ENCODE results near the gene GMPS. TPM values are rescaled to one million over a fixed set of nuclear protein-coding genes. Genes with fewer than 3 reads are reported as not detected.
"Not testable (repeated sequence)": the region's sequence is repeated elsewhere in the genome, so short reads cannot be mapped to it uniquely, and the experiment has no call there.

GMPS gene
- total RNA-seq, 1 donor from 2014 or later, result 9.3 TPM

DNA sequence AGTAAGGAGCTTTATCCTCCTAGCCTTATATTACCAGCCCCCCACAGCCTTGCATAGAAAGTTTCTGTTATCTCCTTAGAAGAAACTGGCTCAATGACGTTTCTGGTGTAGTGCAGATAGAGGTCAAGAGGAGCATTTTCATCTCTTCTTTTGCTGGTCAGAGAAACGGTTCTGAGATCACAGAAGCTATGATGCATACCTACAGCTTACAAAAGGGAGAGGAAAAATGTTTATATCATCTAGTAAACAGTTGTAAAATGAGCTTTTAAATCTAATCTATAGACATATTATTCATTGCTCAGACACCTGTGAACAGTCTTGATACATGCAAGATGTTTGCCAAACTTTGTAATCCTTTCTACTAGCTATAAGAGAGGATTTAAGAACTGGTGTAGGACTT is 68.0 kb downstream of the GMPS start:
- DNase-seq (ENCODE audit: low read depth in 2 of 2), result no peak

DNA sequence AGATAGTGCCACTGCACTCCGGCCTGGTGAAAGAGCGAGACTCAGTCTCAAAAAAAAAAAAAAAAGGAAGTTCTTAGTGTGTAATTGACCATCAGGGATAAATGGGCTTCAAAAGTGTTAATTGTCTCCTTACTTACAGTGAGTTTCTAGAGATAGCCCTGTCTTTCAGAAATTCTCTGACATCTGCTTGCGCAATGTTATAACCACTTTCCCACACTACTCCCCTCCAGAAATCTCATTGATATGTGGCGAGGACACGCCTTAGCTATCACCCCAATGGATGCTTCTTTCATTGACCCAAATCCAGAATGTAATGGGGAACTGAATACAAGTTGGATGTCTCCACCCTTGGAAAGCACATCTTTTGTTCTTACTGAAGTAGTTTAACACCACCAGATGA is 70.9 kb downstream of the GMPS start:
- no peak for DNase-seq (ENCODE audit: low read depth in 2 of 2)

DNA sequence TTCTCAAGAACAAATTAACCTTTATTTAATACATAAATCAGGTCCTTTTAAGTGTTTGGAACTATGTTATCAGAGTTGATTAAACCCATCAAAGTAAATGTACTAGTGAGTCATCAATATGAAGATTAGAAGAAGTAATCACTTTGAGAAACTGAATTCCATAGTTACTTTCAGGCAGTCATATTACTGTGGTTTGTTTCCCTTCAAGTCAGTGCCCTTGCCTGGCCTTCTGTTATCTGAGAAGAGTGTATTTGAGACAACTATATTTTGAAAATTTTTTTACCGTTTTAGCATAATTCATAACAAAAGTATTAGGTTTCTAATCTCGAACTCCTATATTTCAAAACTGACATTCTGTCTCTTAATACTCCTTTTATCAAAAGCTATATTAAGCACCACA is 73.6 kb downstream of the GMPS start:
- no peak for DNase-seq (ENCODE audit: low read depth in 2 of 2)

DNA sequence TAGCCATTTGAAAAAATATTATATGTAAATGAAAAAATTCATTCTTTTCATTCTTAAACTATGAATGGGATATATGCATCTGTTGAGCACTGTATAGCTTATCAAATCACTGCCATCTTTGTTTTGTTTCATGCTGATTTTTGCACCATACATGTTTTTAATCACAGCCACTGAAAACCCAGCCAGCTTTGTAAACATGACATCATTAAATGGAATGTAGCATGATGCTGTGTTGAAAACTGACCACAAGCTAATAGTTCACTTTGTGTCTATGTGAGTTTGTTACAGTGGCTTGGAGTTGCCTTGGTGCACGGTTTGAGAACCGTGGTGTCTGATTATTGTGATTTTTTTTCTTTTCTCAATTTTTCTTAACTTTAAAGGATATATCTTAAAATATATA is 75.7 kb downstream of the GMPS start:
- peak in 1 of 2 donors; percentile 51 for DNase-seq (ENCODE audit: low read depth in 2 of 2)

DNA sequence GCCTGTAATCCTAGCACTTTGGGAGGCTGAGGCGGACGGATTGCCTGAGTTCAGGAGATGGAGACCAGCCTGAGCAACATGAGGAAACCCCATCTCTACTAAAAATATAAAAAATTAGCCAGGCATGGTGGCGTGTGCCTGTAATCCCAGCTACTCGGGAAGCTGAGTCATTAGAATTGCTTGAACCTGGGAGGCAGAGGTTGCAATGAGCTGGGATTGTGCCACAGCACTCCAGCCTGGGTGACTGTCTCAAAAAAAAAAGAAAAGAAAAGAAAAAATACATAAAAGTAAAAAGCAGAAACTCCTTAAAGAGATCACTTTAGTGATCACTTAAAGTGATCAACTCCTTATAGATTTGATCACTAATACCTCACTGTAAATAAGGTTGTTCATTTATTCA is 78.0 kb downstream of the GMPS start:
- peak in 1 of 2 donors; percentile 42 for DNase-seq (ENCODE audit: low read depth in 2 of 2)

DNA sequence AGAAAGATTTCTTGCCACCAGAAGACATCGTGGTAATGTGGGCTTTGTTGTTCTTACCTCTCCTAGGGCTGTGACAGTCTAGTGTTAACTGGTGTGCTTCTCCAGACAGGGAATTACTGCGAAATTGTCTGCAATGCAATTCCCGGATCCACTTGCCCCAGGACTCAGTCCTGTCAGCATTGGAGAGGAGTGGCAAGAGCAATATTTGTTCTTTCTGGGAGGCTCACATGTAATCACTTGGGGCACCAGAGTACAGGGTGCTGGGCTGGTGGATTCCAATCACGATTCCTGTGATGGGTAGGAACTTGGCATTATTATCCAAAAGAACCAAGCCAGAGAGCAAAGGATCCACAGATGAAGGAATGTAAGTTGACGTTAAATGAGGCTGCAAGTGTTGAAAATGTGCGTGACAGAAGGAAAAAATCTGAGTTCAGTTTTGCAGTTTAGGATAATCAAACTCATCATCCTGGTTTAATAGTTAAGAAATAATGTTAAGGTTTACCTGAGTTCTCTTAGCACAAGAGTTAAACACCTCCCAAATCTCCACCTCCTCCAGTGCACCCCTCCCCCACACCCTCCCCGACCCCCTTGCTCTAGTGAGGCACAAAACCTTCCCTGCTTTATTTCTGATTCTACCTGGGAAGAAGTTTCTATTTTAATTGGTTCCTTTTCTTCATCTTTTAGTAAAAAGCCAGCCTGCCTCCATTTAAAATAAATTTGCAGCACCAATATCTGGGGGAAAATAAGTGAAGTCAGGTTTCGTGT is 79.2 kb downstream of the GMPS start:
- DNase-seq (ENCODE audit: low read depth in 2 of 2), result no peak

DNA sequence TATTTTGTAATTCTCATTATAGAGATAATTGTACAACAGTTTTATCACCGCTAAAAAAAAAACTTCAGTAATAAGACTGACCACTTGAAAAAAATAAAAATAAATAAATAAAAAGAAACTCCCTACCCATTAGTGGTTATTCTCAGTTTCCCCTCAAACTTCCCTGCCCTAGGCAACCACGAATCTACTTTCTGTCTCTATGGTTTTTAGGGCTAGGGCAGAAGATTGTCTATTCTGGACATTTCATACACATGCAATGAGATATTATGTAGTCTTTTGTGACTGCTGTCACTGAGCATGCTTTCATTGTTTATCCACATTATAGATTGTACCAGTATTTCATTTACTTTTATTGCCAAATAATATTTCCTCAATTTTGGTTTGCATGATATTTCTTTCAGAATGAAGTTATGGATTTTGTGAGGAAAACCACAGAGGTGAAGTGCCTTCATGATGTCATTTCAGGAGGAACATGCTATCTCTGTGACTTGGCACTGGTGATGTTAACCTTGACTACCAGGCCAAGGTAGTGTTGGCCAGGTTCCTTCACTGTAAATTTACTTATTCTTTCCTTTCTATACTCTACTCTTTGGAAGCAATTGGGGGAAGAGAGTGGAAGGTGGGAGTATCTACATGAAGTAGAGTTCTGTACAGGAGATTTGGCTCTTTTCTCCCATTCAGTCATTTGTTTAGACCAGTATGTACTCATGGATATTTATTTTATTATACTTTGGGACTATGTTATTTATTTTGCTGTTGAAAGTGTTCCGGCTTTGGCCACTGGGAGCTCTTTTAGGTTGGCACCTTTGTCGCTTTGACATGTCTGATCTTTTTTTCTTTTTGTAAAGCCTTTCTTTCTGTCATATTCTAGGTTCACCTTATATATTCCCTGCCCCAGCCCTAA is 86.3 kb downstream of the GMPS start:
- DNase-seq (ENCODE audit: low read depth in 2 of 2), result no peak

DNA sequence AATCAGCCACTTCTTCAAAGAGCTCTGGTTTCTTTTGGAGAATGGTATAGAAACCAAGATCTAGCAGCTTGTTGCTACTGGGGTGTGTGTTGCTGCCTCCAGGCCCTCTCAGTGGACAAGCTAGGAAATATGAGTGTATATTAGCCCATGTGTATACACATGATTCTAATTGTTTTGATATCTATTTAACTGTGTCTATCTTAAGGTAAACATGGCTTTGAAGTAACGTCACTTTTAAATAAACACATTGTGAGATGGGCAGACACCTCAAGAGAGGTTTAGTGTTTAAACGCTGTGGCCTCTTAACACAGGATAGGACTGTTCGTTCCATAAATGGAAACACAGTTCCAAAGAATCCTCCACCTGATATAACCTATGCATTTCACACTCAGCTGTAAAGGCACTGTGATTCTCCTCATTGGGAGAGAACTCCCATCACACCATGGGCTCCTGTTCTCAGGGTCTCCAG is 87.0 kb downstream of the GMPS start:
- no peak for DNase-seq (ENCODE audit: low read depth in 2 of 2)

DNA sequence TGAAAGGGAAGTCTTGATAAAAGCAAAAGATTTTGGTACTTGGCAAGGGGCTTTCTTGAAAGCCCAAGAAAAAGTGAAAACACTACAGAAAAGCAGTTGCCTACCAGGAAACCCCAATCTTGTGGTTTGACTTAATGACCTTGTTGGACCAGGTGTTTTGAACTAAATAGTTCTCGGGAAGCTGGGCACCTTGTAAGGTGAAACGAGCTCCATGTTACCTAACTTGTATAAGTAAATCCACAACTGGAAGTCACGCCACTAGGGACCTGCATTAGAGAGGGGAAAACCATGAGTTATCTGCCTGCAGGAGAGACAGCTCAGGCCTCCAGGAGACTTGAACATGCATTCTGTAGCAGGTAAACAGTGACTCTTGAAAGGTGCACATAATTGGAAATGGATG is 88.2 kb downstream of the GMPS start:
- no peak for DNase-seq (ENCODE audit: low read depth in 2 of 2)

DNA sequence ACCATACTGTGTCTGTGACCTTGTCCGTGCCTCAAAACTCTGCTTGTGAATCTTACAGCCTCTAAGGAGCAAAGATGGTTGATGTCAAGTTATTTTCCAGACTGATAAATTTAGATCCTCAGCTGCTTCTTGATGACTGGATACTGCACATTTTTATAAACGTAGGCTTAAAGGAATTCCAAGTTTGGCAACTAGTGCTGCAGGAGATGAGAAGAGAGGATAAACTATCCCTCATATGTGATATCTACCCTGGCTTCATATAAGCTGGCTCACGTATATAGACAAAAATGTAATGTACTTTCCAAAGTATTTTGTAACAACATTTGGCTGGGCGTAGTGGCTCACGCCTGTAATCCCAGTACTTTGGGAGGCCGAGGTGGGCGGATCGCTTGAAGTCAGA is 89.6 kb downstream of the GMPS start:
- no peak for DNase-seq (ENCODE audit: low read depth in 2 of 2)

DNA sequence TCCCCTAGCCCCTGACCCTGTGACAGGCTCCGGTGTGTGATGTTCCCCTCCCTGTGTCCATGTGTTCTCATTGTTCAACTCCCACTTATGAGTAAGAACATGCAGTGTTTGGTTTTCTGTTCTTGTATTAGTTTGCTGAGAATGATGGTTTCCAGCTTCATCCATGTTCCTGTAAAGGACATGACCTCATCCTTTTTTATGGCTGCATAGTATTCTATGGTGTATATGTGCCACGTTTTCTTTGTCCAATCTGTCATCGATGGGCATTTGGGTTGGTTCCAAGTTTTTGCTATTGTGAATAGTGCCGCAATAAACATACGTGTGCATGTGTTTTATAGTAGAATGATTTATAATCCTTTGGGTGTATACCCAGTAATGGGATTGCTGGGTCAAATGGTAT is 90.6 kb downstream of the GMPS start:
- DNase-seq (ENCODE audit: low read depth in 2 of 2), result not testable (repeated sequence)

DNA sequence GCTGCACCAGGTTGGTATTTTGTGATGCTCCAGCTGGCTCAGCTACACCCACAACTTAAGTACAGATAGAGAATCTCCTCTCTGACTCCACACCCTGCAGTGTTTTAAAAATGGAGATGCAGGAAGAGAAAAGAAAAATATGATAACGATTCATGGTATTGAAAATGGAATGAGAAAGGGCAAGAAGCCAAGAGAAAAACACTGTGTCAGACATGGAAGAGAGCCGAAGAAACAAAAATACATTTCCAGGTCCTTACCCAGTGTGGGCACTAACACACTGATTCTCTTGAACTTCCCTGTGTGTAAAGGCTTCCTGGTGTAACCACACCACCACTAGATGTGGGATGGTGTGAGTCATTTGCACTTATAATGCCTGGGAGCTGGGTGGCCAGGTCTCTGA is 93.1 kb downstream of the GMPS start:
- DNase-seq (ENCODE audit: low read depth in 2 of 2), result peak in 1 of 2 donors; percentile 8

DNA sequence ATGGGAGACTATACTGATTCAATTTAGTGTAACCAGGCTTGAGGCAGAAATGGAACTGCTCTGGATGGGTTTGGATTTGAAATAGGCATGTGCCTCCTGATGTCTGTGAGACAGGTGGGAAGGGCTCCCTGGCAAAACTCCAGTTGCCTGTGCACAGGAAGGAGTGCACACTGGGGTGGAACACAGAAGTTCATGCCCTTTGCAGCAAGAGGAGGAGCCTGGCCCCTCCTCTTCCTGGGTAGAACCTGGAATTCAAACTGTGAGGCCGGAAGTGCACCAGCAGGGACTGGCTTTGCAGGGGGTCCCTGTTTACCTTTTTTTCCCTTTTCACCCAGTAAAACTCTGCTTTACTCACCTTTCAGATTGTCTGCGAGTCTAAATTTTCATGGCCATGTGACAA is 99.9 kb downstream of the GMPS start:
- peak in 1 of 2 donors; percentile 4 for DNase-seq (ENCODE audit: low read depth in 2 of 2)

DNA sequence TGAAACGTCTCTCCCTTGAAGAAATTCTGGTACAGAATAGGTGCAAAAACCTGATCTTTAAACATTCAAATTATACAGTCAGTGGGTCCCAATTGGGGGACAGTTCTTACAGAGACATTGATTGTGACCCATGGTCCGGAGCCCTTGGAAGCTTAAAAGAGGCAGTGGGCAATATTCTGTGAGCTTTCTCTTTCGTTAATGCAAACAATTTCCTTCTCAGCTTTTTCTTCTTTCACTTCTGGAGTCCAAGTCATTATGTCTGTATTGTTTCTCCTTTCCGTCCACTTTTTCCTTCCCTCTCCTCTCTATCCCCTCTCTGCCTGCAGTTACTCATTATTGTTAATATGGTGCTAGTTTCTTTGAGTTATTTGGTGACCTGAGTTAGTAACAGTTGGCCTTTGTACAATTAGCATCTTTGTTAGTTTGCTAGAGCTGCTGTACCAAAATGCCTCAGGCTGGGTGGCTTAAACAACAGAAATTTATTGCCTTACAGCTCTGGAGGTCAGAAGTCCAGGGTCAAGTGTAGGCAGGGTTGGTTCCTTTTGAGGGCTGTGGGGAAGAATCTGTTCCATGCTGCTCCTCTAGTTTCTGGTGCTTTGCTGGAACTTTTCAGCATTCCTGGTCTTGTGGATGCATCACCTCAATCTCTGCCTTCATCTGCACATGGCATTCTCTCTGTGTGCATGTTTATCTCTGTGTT is 102.6 kb downstream of the GMPS start:
- DNase-seq (ENCODE audit: low read depth in 2 of 2), result no peak

DNA sequence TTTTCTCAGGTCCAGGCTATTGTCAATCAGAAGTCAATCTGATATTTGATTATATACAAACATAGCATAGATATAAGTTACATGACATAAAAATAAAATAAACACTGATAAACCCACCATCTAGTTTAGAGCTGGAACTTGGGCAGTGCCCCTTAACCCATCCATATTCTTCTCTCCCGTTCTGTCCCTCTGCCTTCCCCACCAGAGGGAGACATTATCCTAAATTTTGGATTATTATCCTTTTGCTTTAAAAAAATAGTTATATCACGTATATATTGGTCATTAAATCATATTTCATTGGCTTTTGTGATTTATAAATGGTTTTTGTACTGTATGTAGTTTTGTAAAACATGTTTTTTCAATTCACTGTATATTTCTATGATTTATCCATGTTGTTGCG is 107.9 kb downstream of the GMPS start:
- no peak for DNase-seq (ENCODE audit: low read depth in 2 of 2)

DNA sequence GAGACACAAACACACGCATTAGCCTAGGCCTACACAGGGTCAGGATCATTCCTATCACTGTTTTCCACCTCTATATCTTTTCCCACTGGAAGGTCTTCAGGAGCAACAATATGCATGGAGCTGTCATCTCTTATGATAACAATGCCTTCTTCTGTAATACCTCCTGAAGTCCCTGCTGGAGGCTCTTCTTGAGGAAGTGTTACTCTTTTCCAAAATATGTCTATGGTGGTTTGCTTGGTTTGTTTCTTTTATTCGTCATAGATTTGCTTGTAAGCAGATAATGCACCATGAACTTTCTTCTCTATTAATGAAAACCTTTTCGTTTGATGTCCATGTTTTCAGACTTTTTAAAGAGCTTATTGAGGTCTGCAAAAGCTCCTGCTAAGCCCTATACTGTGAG is 109.3 kb downstream of the GMPS start:
- DNase-seq (ENCODE audit: low read depth in 2 of 2), result no peak

DNA sequence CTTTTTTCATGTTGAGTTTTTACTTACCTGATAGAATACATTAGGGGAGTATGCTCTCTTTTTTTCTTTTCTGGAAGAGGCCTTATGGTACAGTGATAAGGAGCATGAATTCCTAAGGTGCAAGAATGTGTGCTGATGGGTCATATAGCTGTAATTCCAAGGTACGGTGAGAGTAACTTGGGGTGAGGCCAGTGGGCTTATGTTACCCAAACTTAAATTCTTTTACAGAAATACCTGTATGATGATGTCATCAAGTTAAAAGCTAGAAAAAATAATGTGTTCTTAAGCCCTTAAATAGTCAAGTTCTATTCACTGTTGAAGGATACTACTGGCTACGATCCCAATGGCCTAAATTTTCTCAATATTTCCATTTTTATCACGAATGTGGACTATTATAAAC is 111.2 kb downstream of the GMPS start:
- DNase-seq (ENCODE audit: low read depth in 2 of 2), result no peak

DNA sequence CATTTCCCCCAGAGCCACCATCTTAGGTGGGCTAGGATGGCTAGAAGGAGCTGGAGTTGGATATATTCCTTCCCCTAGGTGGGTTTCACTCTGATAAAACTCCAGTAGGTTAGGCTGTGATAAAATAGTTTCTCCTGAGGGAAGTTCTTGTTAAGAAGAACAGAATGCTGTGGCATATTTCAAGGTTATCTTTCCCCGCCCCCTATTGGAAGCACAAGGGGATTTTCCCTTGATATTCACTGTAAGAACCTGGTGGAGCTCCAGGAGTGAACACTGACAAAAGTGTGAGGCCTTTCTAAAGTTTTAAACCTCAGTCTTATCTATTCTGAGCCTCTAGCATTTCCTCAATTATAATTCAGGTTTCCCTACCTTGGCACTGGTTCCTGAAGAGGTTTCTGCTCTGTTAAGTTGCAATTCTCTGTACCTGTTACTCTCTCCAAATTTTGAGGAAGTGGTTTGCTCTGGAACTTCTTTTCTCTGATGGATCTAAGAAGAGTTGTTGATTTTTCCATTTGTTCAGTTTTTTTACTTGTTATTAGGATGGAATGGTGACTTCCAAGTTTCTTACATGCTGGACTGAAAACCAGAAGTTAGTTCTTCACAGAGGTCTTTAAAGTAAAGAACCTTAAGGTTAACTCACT is 113.5 kb downstream of the GMPS start:
- peak; percentile 10 to 15 for DNase-seq (ENCODE audit: low read depth in 2 of 2)

DNA sequence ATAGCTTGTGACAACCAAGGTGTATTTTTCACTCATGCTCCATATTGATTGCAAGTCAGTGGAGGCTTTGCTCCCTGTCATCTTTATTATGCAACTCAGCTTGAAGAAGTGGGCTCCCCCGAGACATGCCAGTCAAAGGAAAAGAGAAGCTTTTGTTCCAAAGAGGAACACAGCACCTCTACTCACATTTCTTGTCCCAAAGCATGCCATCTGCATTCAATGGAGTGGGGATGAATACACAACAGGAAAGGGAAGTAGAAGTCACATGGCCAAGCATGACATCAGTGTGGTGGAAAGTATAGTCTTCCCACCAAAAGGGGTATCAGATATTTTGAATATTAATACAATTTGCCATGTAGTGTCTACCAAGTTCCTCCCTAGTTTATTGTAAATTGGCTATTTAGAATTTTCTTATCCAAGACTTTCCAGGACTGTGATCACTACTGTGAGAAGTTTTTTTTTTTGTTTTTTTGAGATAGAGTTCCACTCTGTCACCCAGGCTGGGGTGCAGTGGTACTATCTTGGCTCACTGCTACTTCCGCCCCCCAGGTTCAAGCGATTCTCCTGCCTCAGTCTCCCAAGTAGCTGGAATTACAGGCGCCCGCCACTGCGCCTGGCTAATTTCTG is 114.5 kb downstream of the GMPS start:
- peak in 1 of 2 donors; percentile 3 for DNase-seq (ENCODE audit: low read depth in 2 of 2)

DNA sequence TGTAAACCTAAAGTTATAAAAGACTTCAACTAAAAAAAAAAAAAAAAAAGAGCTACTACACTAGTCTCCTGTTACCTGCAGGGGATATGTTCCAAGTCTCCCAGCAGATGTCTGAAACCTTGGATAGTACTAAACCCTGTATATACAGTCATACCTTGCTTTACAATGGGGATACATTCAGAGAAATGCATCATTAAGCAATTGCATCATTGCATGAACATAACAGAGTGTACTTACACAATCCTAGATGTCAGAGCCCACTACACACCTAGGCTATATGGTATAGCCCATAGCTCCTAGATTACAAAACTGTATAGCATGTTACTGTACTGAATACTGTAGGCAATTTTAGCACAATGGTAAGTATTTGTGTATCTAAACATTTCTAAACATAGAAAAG is 119.1 kb downstream of the GMPS start:
- no peak for DNase-seq (ENCODE audit: low read depth in 2 of 2)

DNA sequence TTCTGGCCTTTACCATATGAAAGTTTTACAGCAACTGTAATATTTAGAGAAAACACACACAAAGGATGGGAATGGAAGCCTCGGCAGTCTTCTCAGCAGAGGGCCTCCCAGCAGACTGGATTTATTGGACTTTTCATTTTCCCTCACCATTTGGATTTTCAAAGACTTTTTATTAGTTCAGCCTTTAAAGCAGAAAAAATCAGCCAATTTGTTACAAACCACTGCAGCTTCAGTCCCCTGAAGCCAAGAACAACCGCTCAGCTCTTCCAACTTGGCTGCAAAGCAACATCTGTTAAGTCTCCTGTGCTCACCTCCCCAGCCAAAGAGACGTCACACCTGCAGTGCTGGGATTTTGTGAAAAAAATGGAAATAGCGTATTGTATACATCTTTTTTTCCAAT is 120.8 kb downstream of the GMPS start:
- no peak for DNase-seq (ENCODE audit: low read depth in 2 of 2)

All from lung microvascular endothelial cell (primary cell).